GM12865 (cell line): ENCODE results near the gene MAMDC2.

Experiments used
- DNase-seq: peaks from one replicate; pipeline ENCODE4 v3.0.0; 2010; ENCODE audit warnings: low read depth
- H3K4me3 ChIP-seq: 2 replicates; pipeline ENCODE4 v1.5.1; 2011; ENCODE audit warnings: mild to moderate bottlenecking, low read depth, low read length, control low read depth
- TF ChIP-seq, protein P1 (sequence below): IDR thresholded peaks from 2 replicates; pipeline ENCODE4 v1.5.1; 2011; ENCODE audit warnings: low read length, control low read depth, low read depth, inconsistent platforms; ENCODE audit not compliant: insufficient read depth; ENCODE audit errors: missing control alignments

Gene MAMDC2

DNA sequence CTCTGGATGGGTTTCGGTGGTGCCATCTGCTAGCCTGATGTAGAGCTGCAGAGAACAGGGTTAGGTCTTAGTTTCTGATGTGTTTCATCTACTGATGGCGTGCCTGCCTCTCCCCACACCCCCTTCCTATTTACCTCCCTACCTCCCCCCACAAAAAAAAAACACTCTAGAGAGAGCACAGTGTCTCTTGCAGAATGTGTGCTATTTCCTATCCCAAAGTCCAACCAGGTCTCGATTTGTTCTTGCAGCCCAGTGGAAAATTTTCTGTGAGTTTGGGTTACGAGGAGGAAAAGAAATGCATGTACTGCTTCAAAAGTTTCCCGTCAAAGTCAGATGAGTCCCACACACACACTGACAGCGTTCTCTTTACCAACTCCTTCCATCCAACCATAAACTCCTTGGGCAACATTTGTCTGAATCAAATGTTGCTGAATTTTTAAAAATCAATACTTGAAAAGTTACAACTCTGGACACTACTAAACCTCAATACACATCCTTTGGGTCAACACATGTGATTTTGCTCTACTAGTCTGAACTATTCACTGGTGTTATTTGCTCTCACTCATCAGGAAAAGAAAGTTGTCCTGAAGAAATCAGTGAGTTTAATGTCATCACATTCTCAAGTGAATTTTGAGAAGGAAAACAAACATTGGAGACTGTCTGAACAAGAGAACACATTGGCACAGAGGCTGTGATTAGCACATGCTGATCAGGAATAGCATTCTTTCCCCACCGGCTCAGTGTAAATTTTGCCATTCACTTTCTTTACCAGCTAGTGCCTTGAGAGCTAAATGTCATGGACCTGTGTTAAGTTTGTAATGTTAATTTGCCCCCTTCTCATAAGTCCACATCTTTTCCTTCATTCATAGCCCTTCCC is 84.1 kb downstream of the MAMDC2 start:
- TF ChIP-seq, protein P1, sequence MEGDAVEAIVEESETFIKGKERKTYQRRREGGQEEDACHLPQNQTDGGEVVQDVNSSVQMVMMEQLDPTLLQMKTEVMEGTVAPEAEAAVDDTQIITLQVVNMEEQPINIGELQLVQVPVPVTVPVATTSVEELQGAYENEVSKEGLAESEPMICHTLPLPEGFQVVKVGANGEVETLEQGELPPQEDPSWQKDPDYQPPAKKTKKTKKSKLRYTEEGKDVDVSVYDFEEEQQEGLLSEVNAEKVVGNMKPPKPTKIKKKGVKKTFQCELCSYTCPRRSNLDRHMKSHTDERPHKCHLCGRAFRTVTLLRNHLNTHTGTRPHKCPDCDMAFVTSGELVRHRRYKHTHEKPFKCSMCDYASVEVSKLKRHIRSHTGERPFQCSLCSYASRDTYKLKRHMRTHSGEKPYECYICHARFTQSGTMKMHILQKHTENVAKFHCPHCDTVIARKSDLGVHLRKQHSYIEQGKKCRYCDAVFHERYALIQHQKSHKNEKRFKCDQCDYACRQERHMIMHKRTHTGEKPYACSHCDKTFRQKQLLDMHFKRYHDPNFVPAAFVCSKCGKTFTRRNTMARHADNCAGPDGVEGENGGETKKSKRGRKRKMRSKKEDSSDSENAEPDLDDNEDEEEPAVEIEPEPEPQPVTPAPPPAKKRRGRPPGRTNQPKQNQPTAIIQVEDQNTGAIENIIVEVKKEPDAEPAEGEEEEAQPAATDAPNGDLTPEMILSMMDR: no peak
- no peak for DNase-seq
- no peak overlapping the region for H3K4me3 ChIP-seq

DNA sequence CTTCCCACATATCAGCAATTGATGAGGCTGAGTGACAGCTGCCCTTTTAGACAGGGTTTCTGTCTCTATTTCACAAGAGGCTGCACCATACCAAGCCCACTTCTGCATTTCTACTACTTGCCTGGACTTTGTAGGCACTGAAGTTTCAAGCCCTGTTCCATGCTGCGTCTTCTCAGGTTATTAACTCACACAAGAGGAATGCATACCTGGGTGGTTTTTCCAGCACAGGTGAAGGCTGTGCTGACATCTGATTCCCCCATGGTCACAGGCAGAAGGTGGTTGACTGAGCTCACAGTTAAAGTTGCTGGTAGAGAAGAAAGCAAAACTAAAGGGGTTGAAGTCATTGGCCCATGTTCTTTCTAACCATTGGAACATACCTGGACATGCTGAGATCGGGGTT is 86.6 kb downstream of the MAMDC2 start:
- DNase-seq: no peak

DNA sequence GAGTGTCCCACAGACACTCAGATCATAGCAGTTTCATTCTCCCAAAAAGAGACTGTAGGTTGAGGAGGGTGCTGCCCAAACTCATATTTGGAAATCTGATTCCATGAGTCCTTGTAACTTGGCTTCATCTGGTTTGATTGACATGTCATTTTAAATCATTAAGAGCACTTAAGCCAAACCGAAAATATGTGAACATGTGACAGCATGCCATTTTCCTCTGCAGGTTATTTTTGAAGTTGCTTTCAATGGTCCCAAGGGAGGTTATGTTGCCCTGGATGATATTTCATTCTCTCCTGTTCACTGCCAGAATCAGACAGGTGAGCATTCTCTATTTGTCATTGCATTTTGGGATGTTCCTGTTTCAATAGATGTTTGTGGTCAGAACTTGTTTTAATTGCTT is 87.6 kb downstream of the MAMDC2 start:
- DNase-seq: no peak
- H3K4me3 ChIP-seq: no peak overlapping the region
- TF ChIP-seq, protein P1: no peak

More for the DNA sequence above, 86.6 kb downstream of the MAMDC2 start:
- no peak overlapping the region for H3K4me3 ChIP-seq
- TF ChIP-seq, protein P1: no peak

DNA sequence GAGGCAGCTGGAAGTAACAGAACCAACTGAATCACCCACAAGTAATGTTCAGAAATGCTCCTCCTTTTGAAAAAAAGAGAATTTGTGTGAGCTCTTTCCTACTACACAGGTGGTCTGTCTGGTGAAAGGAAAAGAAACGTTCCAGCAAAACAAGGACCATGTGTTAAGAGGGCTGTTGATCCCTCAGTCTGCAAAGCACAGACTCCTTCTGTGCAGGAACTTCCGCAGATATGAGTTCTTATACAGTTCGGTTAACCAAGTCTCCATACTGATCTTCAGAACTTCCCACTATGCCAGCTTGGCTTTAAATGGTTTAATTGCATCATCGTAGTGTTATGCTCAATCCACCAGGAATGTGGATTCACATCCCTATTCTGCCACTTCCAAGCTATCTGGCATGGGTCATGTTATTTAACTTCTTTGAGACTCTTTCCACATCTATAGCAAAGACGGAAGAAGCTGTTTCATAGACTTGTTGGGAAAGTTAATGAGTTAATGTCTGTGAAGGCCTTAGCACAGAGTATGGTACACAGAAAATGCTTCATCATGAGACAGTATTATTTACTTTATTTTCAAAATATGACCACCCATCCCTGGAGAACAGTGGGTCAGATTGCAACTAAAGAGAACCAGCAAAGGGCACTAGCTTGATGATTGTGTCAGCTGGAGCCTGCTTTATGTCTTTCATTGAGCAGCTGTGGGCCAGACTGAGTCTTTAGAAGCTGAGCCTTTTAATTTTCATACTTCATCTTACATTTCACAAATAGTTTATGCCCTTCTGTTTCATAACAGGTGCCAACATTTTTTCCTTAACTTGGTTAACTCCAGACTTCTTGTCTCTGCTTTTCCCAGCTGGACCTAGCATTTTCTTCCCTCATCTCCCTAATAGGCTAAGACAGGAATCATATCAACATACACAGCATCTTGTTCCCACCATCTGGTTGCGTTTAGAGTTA is 89.9 kb downstream of the MAMDC2 start:
- H3K4me3 ChIP-seq: no peak overlapping the region
- TF ChIP-seq, protein P1: no peak
- DNase-seq: no peak

DNA sequence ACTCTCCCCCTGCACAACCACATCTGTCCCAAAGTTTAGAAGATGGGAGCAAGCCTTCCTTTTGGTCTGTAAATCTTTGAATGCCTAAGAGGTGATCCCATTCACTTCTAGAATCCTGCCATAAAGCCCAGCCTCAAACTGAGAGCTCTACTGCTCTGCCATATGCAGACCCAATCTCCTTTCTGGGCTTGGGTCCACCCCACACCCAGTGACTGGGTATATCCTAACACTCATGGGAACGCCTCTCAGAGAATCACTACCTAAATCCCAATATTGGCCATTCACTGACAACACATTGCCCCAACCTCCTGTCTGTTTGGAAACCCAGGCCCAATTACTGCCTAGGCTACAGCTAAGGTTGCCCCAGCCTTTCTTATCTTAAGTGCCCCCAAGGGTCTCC is 90.7 kb downstream of the MAMDC2 start:
- no peak for DNase-seq
- H3K4me3 ChIP-seq: no peak overlapping the region
- TF ChIP-seq, protein P1: no peak

DNA sequence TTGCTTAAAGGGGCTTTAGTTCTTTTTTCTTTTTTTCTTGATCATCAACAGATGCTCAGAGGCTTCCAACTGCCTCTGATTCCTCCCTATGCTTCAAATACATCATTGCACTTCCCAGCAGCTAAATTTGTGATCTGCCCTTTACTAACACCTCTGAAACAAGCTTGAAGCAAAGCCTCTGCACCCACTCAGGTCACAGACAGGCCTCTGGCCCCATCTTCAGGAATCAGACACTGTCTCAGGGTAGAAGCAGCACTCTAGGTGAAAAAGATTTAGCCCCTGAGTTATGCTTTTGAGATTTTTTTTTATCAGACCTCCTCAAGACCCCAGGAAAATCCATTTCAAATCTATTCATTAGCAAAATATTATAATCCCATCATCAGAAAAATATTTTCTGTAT is 91.5 kb downstream of the MAMDC2 start:
- DNase-seq: no peak
- TF ChIP-seq, protein P1: no peak
- H3K4me3 ChIP-seq: no peak overlapping the region
